ENCODE data around the gene PSKH1.
A peak's percentile ranks its signal among the peaks of the same experiment; 100 is the strongest.

PSKH1 gene

GRCh38 chr16:67942510-67943255 is 49.6 kb downstream of the PSKH1 start:
- DNase-seq, result peak; percentile 38

- DNase-seq, result no peak
Observed at GRCh38 chr16:67943256-67943618, 50.2 kb downstream of the PSKH1 start.

- no peak for DNase-seq
Observed at GRCh38 chr16:67943619-67944504, 50.8 kb downstream of the PSKH1 start, which contains the start of gene LCAT. LCAT (minus strand) TSS chr16:67944120; CDS start chr16:67944101, 19 bp downstream.

GRCh38 chr16:67944690-67945391 is 51.8 kb downstream of the PSKH1 start:
- no peak for DNase-seq

- DNase-seq, result no peak
Observed at GRCh38 chr16:67945392-67945933, 52.4 kb downstream of the PSKH1 start.

GRCh38 chr16:67946128-67946569 is 53.1 kb downstream of the PSKH1 start:
- no peak for DNase-seq

- DNase-seq, result no peak
Observed at GRCh38 chr16:67946966-67947558, 54.0 kb downstream of the PSKH1 start.

GRCh38 chr16:67948015-67948414 is 55.0 kb downstream of the PSKH1 start:
- DNase-seq, result no peak

- DNase-seq, result no peak
Observed at GRCh38 chr16:67949645-67950044, 56.6 kb downstream of the PSKH1 start.

- DNase-seq, result no peak
Observed at GRCh38 chr16:67950335-67950843, 57.3 kb downstream of the PSKH1 start.

GRCh38 chr16:67951485-67951884 is 58.4 kb downstream of the PSKH1 start:
- peak; percentile 66 for DNase-seq

- DNase-seq, result peak; percentile 22
Observed at GRCh38 chr16:67953641-67954375, 60.8 kb downstream of the PSKH1 start.

GRCh38 chr16:67954421-67955196 is 61.6 kb downstream of the PSKH1 start:
- no peak for DNase-seq

GRCh38 chr16:67957622-67958021 is 64.6 kb downstream of the PSKH1 start:
- no peak for DNase-seq

- no peak for DNase-seq
Observed at GRCh38 chr16:67959536-67960329, 66.7 kb downstream of the PSKH1 start.

- DNase-seq, result peak; percentile 95
Observed at GRCh38 chr16:67961551-67961957, 68.5 kb downstream of the PSKH1 start.

- DNase-seq, result no peak
Observed at GRCh38 chr16:67962135-67962534, 69.1 kb downstream of the PSKH1 start.

- no peak for DNase-seq
Observed at GRCh38 chr16:67963292-67963661, 70.2 kb downstream of the PSKH1 start.

- no peak for DNase-seq
Observed at GRCh38 chr16:67963662-67964321, 70.7 kb downstream of the PSKH1 start.
